GM19193 (cell line): Measurements from ENCODE around the gene CNTNAP2.

ENCODE experiments used
- POLR2A ChIP-seq: IDR thresholded peaks from 4 replicates; pipeline ENCODE4 v1.6.1; 2011; ENCODE audit not compliant: insufficient read depth, insufficient read length; ENCODE audit errors: extremely low read depth

CNTNAP2 gene

DNA sequence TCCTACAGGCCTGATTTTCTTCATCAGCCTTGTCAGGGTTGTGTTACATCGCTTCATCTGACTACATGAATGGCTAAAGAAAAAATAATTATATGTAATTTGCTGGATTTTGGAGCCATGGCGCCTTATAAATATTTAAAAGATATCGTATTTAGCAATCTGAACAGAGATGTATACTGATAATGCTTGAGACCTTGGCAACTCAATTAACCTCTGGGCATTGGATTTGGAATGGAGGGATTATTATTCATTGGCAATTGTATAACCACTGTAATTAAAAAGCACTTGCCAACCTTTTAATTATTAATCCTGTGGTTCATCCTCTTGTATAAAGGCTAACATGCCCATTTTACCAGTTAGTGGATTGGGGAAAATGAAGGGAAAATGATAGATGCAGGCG, 745.1 kb downstream of the CNTNAP2 start:
- no peak for TF ChIP-seq POLR2A

DNA sequence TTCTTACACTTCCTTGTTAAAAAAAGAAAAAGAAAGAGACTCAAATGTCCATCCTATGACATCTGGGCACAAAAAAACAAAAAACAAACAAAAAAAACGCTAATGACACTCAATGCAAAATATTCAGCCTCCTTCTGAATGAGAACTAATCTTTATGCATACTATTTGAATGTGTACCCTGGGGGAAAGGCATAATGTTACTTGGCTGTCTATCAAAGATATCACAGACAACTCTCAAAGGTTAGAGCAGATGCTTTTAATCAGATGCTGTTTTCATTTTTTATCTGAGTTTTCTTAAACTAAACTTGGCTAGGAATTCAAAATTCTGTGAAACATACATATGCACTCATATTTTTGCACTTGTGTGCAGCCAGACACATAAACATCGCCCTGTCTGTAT, 745.8 kb downstream of the CNTNAP2 start:
- TF ChIP-seq POLR2A: no peak

DNA sequence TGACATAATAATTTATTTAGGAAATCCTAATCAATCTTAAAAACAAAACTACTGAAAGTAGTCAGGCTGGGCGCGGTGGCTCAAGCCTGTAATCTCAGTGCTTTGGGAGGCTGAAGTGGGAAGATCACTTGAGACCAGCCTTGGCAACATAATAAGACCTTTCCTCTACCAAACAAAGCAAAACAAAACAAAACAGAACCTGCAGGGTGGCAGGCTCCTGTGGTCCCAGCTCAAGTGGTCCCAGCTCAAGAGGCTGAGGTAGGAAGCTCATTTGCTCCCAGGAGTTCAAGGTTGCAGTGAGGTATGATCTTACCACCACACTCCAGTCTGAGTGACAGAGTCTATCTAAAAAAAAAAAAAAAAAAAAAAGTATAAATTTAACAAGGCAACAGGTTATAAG, 748.0 kb downstream of the CNTNAP2 start:
- TF ChIP-seq POLR2A: no peak

DNA sequence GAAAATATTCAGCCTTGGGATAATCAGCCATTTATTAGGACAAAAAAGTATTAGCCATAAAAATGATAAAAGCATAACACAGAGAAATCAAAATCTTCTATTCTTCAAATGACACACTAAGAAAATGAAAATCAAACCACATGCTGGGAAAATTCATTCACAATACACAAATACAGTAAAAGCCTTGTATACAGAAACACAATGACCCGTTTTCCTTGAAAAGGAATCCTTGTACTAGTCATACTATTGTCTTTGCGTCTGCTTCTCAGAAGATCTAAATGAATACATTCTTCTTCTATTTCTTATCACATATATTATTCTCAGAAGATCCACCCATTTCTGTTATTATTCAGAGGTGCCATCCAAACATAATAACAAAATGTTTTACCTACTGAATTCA, 749.1 kb downstream of the CNTNAP2 start:
- no peak for TF ChIP-seq POLR2A

DNA sequence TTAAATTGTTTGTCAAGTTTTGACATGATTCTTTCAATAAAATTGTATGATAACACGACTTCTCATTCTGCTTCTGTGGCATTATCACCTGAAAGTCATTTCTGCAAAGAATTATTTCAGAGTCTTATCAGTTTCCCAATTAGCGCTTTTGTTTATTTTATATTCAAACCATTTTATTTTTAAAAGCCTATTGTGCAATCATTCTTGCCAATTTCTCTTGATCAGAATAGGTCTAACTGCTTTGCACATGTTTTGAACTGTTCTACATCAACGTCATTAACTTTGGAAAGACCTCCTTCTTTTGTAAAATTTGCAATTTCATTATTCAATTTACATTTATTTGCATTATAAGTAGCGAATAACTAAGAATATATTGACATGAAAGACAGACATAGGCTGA, 758.1 kb downstream of the CNTNAP2 start:
- no peak for TF ChIP-seq POLR2A

DNA sequence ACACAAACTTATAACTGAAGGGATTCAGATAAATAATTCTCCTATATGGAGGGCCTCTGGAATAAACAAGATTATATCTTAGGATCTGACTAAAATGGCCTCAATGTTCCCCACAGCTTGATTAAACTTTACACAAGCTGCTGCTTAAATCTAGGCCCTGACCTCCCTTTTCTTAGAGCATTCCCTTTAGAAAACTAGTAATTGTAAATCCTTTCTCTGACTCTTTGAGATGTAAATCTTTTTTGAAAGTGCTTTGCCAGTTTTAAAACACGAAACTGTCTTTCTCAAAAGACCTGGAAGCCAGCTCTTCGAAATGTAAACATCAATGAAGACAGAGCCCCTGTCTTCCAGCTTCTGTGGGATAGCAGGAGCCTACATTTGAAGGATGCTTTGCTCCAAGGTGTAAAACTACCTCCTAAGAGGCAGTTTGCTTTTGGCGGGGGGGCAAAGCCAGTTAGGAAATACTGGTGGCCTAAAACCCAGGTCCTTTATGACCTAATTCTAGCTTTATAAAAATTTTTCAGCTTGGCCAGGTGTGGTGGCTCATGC, 758.7 kb downstream of the CNTNAP2 start:
- no peak for TF ChIP-seq POLR2A

DNA sequence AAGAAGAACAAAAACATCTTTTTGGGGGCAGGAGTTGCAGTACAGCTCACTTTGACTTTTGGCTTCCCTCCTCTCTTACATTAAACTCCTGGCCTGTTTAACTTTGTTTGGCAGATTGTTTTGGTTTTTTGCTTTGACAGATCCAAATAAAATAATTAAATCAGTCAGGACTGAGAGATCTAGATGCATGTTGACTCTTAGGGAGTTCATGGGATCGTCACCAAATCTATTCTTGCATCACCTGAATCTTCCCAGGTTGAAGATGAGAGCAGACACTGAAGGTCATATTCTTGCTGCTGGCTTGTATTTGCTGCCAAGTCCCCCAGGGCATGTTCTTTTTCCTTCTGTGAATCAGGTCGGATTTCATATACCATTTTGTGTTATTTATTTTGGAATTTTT, 759.4 kb downstream of the CNTNAP2 start:
- TF ChIP-seq POLR2A: no peak

DNA sequence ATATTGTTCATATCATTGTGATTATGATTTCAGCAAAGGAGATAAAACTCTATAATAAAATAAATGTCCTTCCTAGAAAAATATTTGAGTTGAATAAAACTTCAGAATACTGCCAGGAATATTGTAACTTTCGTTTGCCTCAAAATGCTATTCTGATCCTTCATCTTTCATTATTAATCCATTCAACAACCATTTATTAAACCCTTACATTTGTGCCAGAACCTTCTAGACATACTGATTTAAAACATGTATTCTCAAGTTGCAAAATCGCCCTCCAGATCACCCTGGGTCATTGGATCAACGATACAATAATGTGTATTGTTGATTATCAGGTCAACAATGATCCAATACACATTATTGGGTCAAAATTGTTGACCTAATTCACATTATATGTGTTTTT, 759.8 kb downstream of the CNTNAP2 start:
- TF ChIP-seq POLR2A: no peak

DNA sequence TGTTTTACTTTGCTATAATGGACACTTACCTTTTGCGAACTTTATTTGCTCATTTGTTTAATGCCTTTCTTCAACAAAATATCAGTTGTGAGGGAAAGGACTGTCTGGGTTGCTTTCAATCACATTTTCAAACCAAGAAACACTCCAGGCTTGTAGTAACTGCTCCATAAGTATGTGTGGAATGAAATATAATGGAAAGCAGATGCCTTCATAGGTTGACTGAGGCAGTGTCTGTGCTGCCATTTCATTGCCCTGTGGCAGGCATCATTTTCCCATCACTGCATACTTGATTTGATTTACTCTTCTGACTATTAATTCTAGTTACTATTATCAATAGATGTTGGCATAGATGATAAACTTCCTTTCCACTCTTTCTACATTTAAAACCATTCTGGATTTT, 762.3 kb downstream of the CNTNAP2 start:
- no peak for TF ChIP-seq POLR2A

DNA sequence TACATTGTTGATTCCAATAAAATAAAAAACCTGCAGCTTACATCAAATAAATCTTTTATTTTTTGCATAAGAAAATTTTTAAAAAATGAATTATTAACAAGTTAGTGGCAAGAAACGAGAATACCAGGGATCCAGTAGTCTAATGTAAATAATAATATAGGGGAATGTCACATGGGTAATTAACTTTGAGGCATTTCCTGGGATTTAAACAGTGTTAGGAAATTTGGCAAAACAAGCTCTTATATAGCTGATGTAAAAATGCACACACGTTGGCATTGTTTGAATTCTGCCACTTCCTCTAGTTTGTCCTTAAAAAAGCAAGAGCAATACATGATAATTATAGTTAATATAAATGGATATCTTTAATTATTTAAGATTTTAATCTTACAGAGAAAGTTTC, 768.6 kb downstream of the CNTNAP2 start:
- no peak for TF ChIP-seq POLR2A

DNA sequence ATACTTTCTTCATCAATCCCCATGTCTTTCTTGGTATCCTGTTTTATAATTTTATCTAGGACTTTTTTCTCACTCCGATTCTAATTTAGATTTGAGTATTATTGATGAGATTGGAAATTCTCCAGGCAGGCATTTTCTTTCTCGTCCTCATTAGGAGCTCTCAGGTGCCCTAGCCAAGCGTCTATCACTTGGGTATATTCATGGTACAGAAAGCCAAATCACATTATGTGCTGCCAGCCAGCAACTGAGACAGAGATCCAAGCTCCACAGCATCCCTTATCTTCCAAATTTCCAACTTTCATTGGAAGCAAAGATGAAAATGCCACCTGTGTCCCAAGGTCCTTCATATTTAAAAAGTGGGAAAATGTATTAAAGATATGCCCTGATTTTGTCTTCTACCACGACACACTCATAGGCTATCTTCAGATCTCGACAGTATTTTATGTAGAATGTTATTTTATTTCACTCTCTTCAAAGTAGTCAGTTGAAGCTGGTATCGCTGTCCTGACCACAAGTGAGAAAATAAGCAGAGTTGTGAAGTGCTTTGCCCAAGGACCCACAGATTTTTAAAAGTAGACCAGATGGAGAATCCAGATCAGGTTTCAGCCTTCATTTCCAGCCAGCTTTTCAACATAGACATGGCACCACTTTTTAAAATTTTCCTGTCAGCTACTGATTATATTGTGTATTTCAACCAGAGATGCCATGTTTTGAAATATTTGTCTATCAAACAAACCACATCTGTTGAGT, 773.4 kb downstream of the CNTNAP2 start:
- TF ChIP-seq POLR2A: no peak

DNA sequence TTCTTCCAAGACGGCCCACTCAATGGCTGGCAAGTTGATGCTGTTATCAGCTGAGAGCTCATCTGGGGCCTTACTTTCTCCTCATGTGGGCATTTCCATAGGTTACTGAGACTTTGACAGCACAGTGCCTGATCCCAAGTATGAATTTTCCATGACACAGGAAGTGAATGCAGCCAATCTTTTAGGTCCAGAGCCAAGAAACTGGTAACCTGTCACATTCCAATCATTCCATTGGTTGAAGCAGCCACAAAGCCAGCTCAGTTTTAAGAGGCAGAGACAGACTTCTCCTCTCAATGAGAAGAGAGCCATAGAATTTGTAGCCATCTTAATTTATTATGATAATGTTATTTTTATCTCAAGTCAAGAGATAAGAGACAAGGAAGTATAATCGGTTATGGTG, 775.5 kb downstream of the CNTNAP2 start:
- no peak for TF ChIP-seq POLR2A

DNA sequence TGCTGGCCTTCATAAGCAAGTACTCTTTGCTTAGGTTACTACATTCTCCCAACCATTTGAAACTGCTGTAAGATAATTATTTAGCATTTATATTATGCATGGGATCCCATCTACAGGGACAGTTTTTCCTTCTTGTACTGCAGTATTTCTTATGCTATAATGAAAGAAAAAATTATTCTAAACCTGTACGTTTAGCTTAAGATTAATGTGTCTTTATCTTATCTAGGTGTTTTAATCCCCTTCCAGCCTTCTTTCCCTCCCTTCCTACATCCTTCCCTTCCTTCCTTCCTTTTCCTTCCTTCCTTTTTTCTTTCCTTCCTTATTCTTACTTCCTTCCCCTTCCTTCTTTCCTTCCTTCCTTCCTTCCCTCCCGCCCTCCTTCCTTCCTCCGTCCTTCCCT, 778.3 kb downstream of the CNTNAP2 start:
- no peak for TF ChIP-seq POLR2A

DNA sequence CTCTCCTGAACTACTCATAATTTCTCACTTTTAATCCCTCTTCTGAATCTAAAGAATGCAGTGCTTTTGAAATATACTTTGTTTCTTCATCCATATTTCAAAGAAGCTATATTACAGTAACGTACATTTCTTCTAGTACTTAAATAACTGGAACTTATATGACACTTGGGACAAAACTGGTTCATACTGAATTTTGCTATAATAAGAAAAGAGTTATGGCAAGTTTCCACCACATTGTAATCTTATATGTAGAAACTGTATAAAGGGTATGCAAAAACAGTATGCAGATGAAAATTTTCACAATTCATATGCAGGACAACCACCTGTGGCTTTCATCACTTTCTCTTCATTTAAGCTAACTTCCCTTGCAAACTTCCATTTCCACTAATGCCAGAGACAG, 785.7 kb downstream of the CNTNAP2 start:
- TF ChIP-seq POLR2A: no peak

DNA sequence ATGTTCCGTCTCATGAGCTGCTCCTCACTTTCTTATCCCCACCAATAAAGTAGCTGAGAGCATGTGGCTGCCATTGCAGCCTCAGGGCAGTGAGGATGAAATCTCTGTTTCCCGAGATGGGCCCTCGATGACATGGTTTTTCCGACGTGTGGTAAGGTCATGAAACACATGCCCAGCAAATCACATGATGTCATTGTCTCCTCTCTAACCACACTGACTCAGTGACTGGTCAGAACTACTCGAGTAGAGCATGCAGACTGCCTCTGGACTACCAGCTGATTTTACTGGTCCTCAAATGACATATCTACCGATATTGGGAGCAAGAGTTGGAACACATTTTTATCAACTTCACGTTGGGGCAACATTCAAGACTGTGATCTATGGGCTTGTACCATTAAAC, 786.1 kb downstream of the CNTNAP2 start:
- no peak for TF ChIP-seq POLR2A

DNA sequence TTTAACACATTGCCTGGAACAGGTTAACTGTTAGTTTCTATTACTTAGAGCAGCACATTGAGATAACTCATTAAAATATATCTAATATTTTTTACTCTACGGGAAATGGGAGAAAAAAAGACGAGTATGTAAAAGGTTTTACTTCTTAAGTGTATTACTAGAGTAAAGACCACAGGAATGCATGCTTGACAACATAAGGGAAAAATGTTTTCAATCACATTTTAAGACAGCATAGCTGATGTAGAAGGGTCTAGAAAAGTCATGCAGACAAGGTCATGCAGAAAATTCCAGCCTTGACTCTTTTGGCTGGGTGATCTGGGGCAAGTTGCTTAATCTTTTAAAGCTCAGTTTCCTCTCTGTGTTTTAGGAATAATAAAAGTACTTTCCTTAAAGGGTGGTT, 806.2 kb downstream of the CNTNAP2 start:
- TF ChIP-seq POLR2A: no peak

DNA sequence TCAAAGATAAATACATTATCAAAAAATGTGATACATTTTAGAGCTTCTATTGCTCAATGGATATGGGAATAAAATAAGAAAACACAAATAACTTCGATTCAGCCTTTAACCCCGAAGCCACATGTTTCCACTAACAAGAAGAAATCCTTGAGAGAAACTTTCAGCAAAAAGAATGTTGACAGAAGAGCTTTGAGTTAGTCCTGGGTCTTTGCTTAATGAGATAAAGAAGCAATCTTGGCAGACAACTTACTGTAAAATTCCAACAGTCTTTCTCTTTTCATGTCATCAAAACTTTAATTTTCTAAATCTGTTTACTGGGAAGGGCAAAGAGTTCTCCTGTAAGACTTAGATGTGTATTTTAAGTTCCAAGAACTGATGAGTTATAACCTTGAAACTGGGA, 810.2 kb downstream of the CNTNAP2 start:
- TF ChIP-seq POLR2A: no peak

DNA sequence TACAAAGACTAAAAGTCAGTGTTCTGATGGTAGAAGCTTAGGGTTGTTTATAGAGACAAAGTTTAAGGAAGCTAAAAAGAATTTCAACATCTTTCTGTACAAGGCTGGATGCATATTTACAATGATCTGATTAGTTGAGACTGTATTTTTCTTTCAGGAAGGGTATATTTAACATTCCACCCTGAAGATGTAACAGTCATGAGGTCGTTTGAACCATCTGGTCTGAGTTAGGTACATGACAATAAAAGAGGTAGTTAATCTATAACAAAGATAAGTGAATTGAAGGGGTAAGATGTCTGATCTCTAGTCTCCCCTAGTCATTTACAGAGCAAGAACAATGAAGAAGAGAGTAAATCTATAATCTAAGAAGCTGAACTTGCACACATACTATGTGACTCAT, 821.2 kb downstream of the CNTNAP2 start:
- TF ChIP-seq POLR2A: no peak

DNA sequence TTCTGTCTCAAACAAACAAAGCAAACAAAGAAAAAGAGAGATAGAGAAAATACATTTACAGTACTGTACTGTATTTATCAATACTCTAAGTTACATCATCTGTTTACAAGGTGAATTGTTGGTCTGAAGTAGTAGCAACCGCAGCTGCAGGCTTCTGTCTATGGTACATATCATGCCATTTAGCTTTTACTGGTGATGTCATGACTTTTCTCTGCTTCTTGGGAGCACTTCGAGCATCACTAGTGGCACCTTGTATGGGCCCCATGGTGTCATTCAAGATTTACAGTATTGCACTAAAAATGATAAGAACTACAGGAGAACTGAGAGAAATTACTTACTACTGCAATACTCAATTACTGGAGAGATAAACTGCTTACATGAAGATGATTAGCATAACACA, 826.9 kb downstream of the CNTNAP2 start:
- no peak for TF ChIP-seq POLR2A
